Fibroblast of skin of left quadriceps (primary cell): Measurements from ENCODE around the gene BAG3.
"Not testable (repeated sequence)": the region's sequence is repeated elsewhere in the genome, so short reads cannot be mapped to it uniquely, and the experiment has no call there.

Experiments
- DNase-seq, 2 experiments: peaks; one replicate each; pipeline ENCODE4 v3.0.0-alpha.2; 2013; ENCODE audit warnings: low read depth in 2 of 2

The BAG3 gene

DNA sequence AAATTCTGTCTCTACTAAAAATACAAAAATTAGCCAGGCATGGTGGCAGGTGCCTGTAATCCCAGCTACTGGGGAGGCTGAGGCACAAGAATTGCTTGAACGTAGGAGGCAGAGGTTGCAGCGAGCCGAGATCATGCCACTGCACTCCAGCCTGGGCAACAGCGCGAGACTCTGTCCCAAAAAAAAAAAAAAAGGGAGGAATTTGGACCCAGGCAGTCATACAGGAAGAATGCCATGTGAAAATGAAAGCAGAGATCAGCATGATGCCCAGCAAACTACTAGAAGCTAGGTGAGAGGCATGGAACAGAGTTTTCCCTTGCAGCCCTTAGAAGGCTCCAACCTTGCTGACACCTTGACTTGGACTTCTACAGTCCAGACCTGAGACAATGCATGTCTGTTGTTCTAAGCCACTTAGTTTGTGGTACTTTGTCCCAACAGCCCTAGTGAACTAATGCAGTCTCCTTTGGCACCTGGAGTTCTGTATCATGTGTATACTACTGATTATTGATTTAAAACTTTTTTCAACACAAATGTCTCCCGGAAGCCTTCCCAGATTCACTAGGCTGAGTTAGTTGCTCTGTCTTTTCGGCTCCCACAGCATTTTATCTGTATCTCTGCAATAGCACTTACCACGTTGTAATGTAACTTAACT lies 10.2 kb upstream of the BAG3 start:
- DNase-seq, result no peak

DNA sequence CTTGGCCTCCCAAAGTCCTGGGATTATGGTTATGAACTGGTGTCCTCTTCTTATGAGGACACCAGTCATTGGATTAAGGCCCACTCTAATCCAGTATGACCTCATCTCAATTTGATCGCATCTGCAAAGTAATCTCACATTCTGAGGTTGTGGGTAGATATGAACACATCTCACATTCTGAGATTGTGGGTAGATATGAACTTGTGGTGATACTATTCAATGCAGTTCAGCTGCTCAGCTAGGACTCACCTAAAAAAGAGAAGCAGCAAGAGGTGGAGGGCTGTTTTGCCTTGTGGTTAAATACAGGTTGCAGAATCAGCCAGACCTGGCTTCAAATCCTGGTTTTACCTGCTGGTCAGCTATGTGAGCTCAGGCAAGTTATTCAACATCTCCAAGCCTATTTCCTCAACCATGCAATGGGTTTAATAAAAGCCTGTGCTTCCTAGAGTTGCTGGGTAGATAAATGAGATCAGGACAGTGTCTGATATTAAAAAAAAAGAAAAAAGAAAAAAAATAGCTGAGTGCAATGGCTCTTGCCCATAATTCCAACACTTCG lies 8.5 kb upstream of the BAG3 start:
- no peak for DNase-seq

DNA sequence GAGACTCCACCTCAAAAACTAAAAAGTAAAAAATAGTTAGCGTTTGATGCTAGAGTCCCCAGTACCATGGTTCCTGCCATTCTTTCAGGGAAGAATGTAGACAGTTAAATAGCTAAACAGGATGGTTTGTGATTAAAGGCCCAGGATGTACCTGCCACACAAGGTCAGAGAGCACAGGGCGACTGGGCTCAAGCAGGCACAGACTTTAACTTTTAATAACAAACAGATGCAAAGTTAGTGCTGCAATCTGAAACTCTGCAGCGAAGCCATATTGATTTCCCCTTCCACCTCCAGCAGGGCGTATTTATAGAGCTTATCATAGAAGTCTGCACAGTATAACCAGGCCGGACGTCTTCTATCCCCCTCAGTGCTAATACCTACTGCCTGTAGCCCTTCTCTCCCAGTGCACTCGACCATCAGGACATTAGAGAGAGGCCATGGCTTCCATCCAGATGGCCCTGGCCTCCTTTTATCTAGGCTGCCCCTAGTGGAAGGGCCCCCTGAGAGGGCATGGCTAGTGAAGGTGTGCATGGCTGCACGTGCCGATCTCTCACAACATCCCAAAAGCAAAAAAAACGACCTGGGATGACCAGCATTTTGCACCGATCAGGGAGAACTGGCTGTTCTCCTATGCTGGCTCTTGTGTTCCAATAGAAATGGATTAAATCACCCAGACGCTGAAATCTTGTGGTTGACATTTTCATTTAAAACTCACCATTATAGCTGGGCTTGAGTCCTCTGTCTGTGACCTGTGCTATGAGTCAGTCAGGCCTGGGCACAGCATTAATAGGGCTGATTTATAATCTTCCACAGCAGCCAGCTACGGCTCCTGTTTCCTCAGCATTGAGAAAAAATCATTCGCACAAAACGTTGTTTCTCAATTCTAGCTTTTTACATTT lies 7.6 kb upstream of the BAG3 start:
- peak in 1 of 2 experiments; percentile 25 for DNase-seq

DNA sequence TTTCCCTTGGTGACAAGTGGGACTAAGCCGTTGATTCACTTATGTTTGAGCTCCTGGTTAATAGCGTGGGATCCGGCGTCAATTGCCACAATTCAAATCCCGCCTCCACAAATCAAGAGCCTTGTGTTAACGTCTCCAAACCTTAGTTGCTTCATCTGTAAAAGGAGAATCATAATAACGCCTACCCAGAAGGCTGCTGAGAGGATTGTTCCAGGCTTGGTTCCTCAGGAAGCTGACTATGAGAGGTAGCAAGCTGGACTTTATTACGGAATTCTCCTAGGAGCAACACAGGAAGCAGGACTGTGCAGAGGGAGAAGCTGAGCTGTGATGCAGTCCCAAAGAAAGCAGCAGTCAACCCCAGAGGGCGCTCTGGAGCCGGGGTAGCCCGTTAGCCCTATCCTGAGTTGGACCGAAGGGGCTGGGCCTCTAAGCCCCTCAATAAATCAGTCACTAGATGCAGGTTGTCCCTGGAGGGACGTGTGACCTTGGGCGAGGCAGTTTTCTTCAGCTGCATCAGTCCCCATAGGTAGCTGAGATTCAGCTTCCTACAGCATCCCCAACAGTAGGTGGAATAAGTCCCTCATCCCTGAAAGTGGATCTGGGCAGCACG lies 6.9 kb upstream of the BAG3 start:
- no peak for DNase-seq

DNA sequence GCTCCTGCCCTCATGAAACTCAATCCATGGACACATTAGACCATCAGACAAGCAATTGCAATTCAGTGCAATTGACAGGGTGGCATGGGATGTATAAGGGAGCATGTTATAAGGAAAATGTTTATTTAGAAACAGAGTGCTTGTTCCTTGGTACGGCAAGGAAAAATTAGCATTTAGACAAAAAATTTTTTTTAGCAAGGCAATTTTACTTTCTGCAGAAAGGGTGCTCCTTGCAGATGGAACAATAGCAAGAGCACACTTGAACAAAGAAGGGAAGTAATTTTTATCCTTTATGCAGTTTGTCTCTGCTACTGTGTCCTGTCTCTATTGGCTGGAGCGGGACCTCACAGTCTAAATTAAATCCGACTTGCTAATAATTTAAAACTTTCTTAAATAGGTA lies 6.2 kb upstream of the BAG3 start:
- no peak for DNase-seq

DNA sequence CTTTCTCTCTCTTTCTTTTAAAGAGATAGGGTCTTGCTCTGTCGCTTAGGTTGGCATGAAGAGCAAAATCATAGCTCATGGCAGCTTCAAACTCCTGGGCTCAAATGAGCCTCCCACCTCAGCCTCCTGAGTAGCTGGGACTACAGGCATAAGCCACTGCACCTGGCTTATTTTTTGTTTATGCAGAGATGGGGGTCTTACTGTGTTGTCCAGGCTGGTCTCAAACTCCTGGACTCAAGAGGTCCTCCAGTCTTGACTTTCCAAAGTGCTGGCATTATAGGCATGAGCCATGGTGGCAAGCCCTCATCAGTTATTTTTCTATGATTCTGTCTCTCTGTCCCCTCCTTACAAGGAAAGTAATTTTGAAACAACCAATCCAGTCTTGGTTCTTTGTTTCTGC lies 1.1 kb upstream of the BAG3 start:
- no peak for DNase-seq

DNA sequence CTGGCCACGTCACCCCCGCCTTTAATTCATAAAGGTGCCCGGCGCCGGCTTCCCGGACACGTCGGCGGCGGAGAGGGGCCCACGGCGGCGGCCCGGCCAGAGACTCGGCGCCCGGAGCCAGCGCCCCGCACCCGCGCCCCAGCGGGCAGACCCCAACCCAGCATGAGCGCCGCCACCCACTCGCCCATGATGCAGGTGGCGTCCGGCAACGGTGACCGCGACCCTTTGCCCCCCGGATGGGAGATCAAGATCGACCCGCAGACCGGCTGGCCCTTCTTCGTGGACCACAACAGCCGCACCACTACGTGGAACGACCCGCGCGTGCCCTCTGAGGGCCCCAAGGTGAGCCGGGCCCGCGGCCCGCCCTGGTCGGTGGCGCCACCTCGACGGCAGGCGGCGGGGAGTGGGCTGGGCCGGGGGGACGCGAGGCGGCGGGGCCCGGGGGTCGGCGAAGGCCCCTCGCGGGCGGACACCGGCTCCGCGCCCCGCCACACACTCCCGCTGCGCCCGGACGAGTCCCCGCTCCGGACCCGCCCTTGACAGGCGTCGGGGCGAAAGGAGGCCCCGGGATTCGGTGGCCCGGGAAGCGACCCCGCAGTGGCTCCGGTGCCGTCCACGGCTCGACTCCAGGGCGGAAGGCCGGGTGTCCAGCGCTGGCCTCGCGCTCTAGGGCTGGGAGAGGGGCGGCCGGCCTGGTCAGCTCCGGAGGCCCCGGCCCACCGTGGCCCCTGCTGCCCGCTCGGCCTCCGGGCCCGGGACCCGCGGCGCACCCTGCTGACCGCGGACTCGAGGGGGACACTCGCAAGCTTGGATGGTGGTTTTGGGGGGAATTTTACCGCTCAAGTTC lies 557 bp downstream of the BAG3 start:
- no peak for DNase-seq

DNA sequence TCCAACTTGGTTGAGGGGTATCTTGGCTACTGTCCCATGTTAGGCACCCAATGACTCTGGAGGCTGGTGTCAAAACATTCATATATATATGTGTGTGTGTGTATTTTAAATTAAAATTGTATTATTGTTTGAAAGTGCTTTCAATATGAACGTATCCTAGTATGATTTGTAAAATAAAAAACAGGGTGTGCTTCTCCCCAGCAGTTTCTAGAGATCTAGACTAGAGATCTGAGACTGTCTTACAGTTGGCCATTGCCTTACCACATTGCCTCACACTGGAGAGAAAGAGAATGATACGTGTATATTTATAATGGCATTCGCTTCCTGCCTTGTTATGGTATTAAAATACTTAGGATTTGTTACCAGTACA lies 1.2 kb downstream of the BAG3 start:
- peak; percentile 43 to 47 for DNase-seq

DNA sequence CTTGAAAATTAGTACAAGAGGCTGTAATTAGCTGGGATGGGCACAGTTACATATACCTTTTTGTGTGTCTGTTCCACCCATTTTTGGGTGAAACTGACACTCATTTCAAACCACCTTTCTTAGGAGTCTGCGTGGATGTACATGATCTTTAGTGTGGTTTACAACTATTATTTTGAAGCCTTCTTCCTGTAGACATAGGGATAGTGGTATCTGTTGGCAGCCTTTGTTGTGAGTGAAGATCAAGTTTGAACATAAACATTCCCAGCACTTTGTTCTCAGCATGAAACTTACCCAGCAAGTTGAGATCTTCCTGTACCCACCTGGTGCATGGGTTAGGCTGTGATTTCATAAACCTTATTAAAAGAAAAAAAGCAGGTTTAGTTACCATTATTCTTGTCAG lies 2.0 kb downstream of the BAG3 start:
- DNase-seq, result no peak

DNA sequence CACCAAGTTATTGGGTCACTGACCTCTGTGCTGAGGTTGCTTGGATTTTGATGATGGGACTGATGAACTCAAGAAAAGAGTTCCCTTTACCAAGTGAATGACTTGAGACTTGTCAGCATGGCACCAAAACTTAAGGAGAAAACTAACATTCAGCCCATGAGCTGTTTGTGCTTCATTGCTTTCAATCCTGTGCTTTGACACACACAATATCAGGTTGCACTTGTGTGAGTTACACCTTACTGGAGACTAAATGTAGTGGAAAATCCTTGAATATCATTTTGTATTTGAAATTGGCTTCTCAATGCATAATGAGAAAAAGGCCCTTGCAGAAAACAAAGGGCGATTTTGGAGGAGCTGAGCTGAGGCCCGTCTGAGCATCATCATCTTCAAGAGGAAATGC lies 2.7 kb downstream of the BAG3 start:
- DNase-seq, result no peak

DNA sequence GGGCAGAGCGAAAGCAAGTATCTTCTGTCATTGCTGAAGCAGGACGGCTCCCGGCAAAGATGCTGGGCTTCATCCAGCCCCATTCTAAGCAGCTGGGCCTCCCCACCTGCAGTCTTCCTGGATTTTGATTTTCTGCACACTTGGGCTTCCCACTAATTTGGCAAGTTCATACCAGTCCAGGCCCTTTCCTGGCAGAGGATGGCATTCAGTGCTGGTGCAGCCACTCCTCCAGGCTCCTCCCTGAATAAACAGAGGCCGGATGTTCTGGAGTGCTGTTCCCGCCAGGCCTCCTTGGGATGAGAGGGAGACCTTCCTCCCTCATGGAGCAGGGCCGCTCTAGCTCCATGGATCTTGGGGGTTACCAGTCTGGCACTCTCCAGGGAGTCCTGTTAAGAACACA lies 3.4 kb downstream of the BAG3 start:
- DNase-seq, result no peak

DNA sequence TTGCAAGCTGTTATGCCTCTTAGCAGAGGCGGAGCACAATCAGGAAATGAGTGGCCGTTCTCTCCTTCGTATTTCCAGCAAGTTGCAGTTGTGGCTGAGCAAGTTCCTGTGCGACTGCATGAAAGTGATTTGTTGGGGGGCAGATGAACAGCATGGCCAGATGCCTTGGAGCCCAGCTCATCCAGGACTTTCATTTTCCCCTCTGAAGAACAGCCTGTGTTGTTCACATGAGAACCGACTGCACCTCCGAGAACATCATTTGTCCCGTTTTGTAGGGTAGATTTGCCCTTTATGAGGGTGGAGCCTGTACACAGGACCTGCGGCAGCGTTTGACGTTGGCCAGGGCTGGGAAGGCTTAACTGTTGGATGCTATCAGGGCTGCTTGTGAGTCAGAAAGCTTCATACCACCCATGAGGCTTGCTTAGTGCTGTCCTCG lies 4.4 kb downstream of the BAG3 start:
- DNase-seq, result peak; percentile 20 to 37

DNA sequence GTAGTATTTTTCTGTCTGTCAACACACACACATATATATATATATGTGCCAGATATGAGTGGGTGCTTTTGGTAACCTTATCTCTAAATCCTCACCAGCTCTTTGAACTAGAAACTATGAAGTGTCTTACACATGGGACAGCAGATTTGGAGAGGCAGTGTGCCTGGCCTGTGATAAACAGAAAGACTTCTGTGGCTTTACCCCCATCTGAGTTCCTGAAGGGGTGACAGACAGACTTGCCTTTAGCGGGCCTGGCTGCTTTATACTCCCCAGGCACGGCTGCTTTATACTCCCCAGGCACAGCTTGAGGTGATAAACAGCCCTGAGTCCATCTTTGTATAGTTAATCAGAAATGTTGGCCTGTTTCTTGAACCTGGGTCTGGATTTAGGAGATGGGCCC lies 5.6 kb downstream of the BAG3 start:
- DNase-seq, result no peak

DNA sequence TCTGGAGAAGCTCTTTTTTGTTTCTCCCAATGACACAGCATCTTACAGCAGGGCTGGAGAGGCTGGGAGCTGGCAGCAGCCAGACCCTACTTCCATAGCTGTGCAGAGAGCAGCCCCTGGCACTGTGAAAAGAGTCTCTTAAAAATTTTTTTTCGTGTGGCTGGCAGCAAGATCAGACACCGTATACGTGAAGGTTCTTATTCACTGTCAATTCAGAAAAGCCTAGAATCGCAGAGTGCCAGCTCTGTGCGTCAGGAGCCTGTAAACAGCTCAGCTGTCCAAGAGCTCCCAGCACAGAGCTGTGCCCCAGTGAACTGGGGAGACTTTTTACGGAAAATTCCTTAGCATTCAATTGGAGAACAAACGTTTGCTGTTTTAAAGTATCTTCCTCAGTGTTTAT lies 6.5 kb downstream of the BAG3 start:
- DNase-seq, result no peak

DNA sequence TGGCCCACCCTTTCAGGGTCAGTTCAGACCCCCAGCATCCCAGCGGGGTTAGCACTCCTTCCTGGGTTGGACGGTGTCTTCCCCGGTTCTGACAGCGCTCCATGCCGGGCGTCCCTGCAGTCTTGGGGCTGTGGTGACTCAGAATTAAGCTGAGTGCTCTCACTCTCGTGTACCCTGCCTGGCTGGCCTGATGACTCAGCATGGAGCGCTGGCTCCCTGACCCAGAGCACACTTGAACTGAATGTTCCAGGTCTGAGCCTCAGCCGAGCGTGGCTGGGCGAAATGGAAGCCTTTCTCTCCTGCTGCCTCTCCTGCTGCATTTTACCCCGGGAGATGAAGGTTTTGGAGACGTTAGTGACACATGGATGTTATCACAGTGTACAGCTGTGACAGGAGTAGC lies 7.1 kb downstream of the BAG3 start:
- peak; percentile 49 to 57 for DNase-seq

DNA sequence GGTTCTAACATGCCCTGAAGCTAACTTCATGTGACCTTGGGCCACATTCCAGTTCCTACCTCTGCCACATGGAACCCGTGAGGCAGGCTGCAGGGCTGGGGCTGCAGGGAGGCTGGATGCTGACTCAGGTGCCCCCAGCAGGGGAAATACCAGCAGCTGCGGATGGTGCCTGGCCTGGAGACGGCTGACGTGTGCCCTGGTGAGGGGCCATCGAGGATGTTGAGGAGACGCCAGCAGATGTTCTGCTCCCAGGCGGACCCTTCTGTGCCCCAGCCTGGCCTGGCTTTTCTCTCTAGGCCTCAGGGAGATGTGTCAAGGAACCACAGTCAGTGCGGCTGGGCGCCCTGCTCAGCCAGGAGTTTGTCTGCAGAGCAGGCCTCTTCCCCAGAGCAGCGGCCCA lies 8.8 kb downstream of the BAG3 start:
- DNase-seq, result no peak

DNA sequence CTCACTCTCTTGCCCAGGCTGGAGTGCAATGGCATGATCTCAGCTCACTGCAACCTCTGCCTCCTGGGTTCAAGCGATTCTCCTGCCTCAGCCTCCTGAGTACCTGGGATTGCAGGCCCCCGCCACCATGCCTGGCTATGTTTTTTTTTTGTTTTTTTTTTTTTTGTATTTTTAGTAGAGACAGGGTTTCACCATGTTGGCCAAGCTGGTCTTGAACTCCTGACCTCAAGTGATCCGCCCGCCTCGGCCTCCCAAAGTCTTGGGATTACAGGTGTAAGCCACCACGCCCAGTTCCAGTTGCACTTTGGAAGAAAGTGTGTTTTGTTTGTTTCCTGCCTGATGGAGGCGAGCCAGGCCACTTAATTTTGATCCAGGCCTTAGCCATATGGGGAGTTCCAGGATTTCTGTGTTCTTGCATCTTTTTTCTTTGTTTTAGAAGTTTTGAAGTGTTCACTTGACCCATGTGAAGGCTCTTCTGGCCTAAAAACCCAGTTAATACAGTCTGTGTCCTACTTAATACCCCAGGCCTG lies 11.0 kb downstream of the BAG3 start:
- not testable (repeated sequence) for DNase-seq

DNA sequence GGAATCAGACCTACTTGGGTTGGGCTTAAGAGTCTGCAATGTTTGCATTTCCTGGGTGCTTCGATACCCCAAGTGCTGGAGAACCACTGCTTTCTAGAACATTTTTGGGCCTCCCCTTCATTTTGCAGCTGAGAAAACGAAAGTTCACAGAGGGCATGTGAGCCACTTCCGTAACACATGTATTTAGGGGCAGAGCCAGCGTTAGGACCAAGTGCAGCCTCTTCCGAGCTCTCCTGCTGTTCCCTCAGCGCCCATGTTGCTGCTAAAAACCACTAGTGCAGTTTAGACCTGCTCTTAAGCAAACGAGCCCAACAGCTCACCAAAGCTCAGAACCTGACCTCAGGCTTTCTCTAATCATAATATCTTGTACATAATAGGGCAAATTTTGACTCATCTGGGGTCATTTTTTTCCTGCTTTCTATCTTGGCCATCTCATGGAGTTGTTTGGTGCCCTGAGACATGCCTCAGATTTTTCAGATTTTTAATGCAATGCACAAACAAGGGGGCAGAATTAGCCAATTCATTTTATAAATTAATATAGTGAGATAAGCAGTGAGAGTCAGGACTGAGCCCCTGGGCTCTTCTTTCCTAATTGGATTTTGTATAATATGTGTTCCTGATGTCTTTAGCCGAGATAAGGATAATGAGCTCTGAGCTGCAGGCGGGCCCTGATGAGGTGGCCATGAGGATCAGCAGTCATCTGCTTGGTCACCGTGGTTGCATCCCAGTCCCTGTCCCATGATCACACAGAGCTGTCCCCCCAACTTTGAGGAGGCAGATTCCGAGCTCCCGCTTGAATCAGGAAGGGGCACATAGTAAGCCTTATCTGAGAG lies 12.9 kb downstream of the BAG3 start:
- DNase-seq, result no peak

DNA sequence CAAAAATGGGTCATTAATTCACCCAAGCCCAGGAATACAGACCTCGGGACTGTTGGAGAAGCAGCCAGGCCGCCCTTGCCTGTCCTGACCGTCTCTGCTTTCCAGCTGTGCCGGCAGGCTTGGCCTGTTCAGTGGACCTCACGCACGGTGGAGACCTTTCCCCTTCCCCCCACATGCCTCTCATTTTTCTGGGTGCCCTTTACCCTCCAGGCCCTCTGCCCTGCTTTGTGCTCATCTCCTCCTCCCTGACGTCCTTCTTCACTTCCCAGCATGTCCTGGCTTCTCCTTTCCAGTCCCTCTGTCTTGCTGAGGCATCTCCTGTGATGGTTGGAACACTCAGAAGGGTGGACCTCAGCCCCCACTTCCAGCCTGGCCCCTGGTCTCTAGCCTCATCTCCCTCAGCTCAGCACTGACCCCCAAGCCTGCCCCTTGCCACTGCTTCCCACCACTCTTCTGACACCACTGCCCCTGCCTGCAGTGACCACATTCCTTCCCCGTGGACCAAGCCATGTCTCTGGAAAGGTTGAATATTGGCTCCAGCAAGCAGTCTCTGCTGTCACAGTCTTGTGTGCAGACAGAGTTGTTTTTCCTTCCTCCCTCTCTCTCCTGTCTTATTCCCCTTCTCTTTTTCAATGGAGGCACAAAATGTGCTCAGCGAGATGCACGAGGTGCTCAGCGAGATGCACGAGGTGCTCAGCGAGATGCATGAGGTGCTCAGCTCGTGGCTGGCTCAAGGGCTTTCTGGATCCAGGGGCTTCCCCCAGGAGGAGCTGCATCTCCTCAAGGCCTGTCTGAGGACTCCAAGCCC lies 14.9 kb downstream of the BAG3 start:
- DNase-seq, result no peak

DNA sequence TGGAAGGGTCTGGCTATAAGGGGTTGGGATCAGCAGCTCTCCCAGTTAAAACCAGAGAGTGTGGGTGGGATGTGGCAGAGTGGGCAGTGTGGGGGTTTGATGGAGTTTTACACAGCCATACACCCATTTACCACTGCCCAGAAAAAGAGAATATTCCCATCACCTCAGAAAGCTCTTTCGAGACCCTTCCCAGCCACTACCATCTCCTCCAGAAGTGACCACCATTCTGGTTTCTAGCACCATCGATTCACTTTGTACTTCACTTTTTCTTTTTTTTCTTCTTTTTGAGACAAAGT lies 15.5 kb downstream of the BAG3 start:
- no peak for DNase-seq
